ENCODE results near the gene KNSTRN.

DNA sequence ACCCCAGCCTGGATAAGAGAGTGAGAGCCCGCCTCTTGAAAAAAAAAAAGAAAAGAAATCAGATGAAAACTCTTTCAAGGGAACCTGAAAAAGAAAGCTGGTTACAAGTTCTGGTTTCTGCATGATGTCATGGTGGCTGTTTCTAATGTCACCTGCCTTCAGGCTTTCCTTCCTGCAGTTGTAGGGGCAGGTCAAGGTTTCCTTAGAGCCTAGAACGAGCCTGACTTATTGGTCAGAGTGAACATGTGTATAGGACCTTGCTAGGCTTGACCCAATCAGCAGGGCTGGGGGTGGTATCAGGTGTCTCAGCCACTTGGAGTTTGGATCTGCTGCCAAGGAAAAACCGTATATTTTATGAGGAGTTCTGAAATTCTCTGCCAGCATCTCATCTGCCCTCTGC, 26.8 kb downstream of the KNSTRN start:
- TF ChIP-seq, protein P1, sequence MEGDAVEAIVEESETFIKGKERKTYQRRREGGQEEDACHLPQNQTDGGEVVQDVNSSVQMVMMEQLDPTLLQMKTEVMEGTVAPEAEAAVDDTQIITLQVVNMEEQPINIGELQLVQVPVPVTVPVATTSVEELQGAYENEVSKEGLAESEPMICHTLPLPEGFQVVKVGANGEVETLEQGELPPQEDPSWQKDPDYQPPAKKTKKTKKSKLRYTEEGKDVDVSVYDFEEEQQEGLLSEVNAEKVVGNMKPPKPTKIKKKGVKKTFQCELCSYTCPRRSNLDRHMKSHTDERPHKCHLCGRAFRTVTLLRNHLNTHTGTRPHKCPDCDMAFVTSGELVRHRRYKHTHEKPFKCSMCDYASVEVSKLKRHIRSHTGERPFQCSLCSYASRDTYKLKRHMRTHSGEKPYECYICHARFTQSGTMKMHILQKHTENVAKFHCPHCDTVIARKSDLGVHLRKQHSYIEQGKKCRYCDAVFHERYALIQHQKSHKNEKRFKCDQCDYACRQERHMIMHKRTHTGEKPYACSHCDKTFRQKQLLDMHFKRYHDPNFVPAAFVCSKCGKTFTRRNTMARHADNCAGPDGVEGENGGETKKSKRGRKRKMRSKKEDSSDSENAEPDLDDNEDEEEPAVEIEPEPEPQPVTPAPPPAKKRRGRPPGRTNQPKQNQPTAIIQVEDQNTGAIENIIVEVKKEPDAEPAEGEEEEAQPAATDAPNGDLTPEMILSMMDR (conservative IDR thresholded peaks at IDR 0.05; ENCODE audit: low read depth, low read length), result no peak
- TF ChIP-seq EZH2 (IDR thresholded peaks at IDR 0.05; ENCODE audit: borderline replicate concordance, low read depth, low read length, poor library complexity, severe bottlenecking), result no peak
